ENCODE results near the gene ZMAT5. TPM values are rescaled to one million over a fixed set of nuclear protein-coding genes. Genes with fewer than 3 reads are reported as not detected.

The ZMAT5 gene
- total RNA-seq, 1 experiment from 2014 or later, result 13.4 TPM

GRCh38 chr22:29684244-29684643 lies 82.6 kb downstream of the ZMAT5 start:
- Mint-ChIP-seq H3K27ac (no peak overlapping the region), H3K36me3 (peaks cover 11% of the 10 kb centered on the region), H3K4me3 (no peak overlapping the region), H3K27me3 (ENCODE audit: low read depth) (no peaks in the 10 kb centered on the region), H3K4me1 (peaks cover 16% of the 10 kb centered on the region), H3K9me3 (no peaks in the 10 kb centered on the region)
- DNase-seq (ENCODE audit: low spot score) (no peak), ATAC-seq (no peak)
- CTCF ChIA-PET, result no interaction called here
- POLR2A ChIA-PET, result interaction anchor here (0.6 kb wide), 1 partner anchor 693 kb away, joined by 11 read pairs; no protein-coding TSS in a partner anchor
- TF ChIP-seq, protein P1, sequence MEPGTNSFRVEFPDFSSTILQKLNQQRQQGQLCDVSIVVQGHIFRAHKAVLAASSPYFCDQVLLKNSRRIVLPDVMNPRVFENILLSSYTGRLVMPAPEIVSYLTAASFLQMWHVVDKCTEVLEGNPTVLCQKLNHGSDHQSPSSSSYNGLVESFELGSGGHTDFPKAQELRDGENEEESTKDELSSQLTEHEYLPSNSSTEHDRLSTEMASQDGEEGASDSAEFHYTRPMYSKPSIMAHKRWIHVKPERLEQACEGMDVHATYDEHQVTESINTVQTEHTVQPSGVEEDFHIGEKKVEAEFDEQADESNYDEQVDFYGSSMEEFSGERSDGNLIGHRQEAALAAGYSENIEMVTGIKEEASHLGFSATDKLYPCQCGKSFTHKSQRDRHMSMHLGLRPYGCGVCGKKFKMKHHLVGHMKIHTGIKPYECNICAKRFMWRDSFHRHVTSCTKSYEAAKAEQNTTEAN (CRISPR knock-in tag; IDR thresholded peaks at IDR 0.05), result no peak
- TF ChIP-seq HMGA2 (CRISPR knock-in tag; IDR thresholded peaks at IDR 0.05) (no peak), ZNF219 (CRISPR knock-in tag; IDR thresholded peaks at IDR 0.05; ENCODE audit: borderline replicate concordance) (no peak), TEAD4 (CRISPR knock-in tag; IDR thresholded peaks at IDR 0.05) (no peak), ZNF671 (CRISPR knock-in tag; IDR thresholded peaks at IDR 0.05) (no peak), CBFB (CRISPR knock-in tag; IDR thresholded peaks at IDR 0.05; ENCODE audit: low read depth) (no peak), NFYB (CRISPR knock-in tag; conservative IDR thresholded peaks at IDR 0.05; ENCODE audit: low read depth) (no peak), JUN (CRISPR knock-in tag; IDR thresholded peaks at IDR 0.05) (no peak), SP1 (CRISPR knock-in tag; conservative IDR thresholded peaks at IDR 0.05) (no peak), RORB (CRISPR knock-in tag; IDR thresholded peaks at IDR 0.05) (no peak), GABPB1 (CRISPR knock-in tag; IDR thresholded peaks at IDR 0.05) (no peak), CTCF (IDR thresholded peaks at IDR 0.05) (no peak), TP53 (CRISPR knock-in tag; IDR thresholded peaks at IDR 0.05) (no peak)
- TF ChIP-seq, protein P2, sequence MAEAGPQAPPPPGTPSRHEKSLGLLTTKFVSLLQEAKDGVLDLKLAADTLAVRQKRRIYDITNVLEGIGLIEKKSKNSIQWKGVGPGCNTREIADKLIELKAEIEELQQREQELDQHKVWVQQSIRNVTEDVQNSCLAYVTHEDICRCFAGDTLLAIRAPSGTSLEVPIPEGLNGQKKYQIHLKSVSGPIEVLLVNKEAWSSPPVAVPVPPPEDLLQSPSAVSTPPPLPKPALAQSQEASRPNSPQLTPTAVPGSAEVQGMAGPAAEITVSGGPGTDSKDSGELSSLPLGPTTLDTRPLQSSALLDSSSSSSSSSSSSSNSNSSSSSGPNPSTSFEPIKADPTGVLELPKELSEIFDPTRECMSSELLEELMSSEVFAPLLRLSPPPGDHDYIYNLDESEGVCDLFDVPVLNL (CRISPR knock-in tag; IDR thresholded peaks at IDR 0.05; ENCODE audit: borderline replicate concordance, low read depth), result no peak
- TF ChIP-seq, protein P3, sequence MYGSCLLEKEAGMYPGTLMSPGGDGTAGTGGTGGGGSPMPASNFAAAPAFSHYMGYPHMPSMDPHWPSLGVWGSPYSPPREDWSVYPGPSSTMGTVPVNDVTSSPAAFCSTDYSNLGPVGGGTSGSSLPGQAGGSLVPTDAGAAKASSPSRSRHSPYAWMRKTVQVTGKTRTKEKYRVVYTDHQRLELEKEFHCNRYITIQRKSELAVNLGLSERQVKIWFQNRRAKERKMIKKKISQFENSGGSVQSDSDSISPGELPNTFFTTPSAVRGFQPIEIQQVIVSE (CRISPR knock-in tag; IDR thresholded peaks at IDR 0.05; ENCODE audit: borderline replicate concordance), result no peak
- TF ChIP-seq, protein P4, sequence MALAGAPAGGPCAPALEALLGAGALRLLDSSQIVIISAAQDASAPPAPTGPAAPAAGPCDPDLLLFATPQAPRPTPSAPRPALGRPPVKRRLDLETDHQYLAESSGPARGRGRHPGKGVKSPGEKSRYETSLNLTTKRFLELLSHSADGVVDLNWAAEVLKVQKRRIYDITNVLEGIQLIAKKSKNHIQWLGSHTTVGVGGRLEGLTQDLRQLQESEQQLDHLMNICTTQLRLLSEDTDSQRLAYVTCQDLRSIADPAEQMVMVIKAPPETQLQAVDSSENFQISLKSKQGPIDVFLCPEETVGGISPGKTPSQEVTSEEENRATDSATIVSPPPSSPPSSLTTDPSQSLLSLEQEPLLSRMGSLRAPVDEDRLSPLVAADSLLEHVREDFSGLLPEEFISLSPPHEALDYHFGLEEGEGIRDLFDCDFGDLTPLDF (CRISPR knock-in tag; IDR thresholded peaks at IDR 0.05), result no peak
- TF ChIP-seq, protein P5, sequence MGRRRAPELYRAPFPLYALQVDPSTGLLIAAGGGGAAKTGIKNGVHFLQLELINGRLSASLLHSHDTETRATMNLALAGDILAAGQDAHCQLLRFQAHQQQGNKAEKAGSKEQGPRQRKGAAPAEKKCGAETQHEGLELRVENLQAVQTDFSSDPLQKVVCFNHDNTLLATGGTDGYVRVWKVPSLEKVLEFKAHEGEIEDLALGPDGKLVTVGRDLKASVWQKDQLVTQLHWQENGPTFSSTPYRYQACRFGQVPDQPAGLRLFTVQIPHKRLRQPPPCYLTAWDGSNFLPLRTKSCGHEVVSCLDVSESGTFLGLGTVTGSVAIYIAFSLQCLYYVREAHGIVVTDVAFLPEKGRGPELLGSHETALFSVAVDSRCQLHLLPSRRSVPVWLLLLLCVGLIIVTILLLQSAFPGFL (CRISPR knock-in tag; IDR thresholded peaks at IDR 0.05; ENCODE audit: borderline replicate concordance), result no peak

GRCh38 chr22:29683536-29683935 lies 83.3 kb downstream of the ZMAT5 start:
- Mint-ChIP-seq H3K27ac (peak overlapping the region; percentile 41; the same call in 1 of the 2 replicates), H3K9me3 (no peaks in the 10 kb centered on the region), H3K4me1 (peaks cover 9% of the 10 kb centered on the region), H3K27me3 (ENCODE audit: low read depth) (no peaks in the 10 kb centered on the region), H3K36me3 (peaks cover 16% of the 10 kb centered on the region), H3K4me3 (no peak overlapping the region)
- TF ChIP-seq ZNF317 (CRISPR knock-in tag; IDR thresholded peaks at IDR 0.05; ENCODE audit: borderline replicate concordance, low read depth), result no peak
- TF ChIP-seq, protein P1 (CRISPR knock-in tag; IDR thresholded peaks at IDR 0.05), result no peak
- TF ChIP-seq, protein P6, sequence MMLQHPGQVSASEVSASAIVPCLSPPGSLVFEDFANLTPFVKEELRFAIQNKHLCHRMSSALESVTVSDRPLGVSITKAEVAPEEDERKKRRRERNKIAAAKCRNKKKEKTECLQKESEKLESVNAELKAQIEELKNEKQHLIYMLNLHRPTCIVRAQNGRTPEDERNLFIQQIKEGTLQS (CRISPR knock-in tag; conservative IDR thresholded peaks at IDR 0.05), result no peak
- TF ChIP-seq ZNF232 (CRISPR knock-in tag; IDR thresholded peaks at IDR 0.05), result no peak
- CTCF ChIA-PET, result no interaction called here
- no peak for ATAC-seq
- POLR2A ChIA-PET, result interaction anchor here (0.6 kb wide), 1 partner anchor 693 kb away, joined by 11 read pairs; no protein-coding TSS in a partner anchor
- DNase-seq (ENCODE audit: low spot score), result no peak

Data from WTC11 (cell line).